K562 (cell line): ENCODE measurements around the gene DNAJC2. TPM values are rescaled to one million over a fixed set of nuclear protein-coding genes. Genes with fewer than 3 reads are reported as not detected.

ENCODE experiments used
- ARID4B ChIP-seq: sonication (generic); formaldehyde crosslinking; IDR thresholded peaks from 2 replicates; pipeline ENCODE4 v1.8.0; 2022; ENCODE audit warnings: mild to moderate bottlenecking, missing genetic modification reagents
- CBFA2T2 ChIP-seq: fragments of 450-650 bp; conservative IDR thresholded peaks from 2 replicates; pipeline ENCODE4 v1.6.1; 2017; ENCODE audit warnings: mild to moderate bottlenecking
- CHD7 ChIP-seq: fragments of 200-600 bp; sonication (generic); IDR thresholded peaks from one replicate; pipeline ENCODE4 v1.6.1; 2012; ENCODE audit warnings: mild to moderate bottlenecking, low read depth, low read length, inconsistent platforms
- FOSL1 ChIP-seq: fragments of 200-800 bp; sonication (Bioruptor generic); conservative IDR thresholded peaks from 2 replicates; pipeline ENCODE4 v1.6.1; 2016; ENCODE audit warnings: missing genetic modification characterization, missing compliant biosample characterization
- NCOA4 ChIP-seq: fragments of 450-650 bp; IDR thresholded peaks from 2 replicates; pipeline ENCODE4 v1.6.1; 2018; ENCODE audit warnings: mild to moderate bottlenecking; ENCODE audit not compliant: partially characterized antibody
- PRMT5 ChIP-seq: sonication (generic); formaldehyde crosslinking; IDR thresholded peaks from 2 replicates; pipeline ENCODE4 v1.5.0; 2020; ENCODE audit warnings: missing genetic modification reagents
- SRSF1 ChIP-seq: fragments of 200-400 bp; formaldehyde crosslinking; IDR thresholded peaks from 2 replicates; pipeline ENCODE4 v1.6.1; 2017; ENCODE audit warnings: mild to moderate bottlenecking, low read depth, low read length, moderate library complexity
- ZNF583 ChIP-seq: fragments of 250-450 bp; sonication (Bioruptor Pico); IDR thresholded peaks from 2 replicates; pipeline ENCODE4 v1.4.0; 2020
- polyA plus RNA-seq, 8 experiments: library from polyadenylated mRNA; depleted of rRNA in 4 of 8; stranded (reverse) in 5 of 8; unstranded in 3 of 8; fragments of >200 nt; fragmentation: Nextera tagmentation in 2 of 8; fragmentation: Illumina TruSeq in 1 of 8; extraction: Ambion mirVana in 2 of 8; extraction: Trizol in 1 of 8; gene quantifications; 2 replicates each; pipeline versions ENCODE4 v1.2.1 to v1.2.3, GENCODE V29; 2011 to 2014; ENCODE audit warnings: inconsistent platforms in 1 of 8, missing spikeins in 1 of 8
- total RNA-seq, 7 experiments: library from RNA; depleted of rRNA in 6 of 7; stranded (reverse); fragments of >200 nt in 6 of 7; fragmentation: Illumina TruSeq in 2 of 7; extraction: Trizol in 2 of 7; gene quantifications; 2 replicates each; pipeline versions ENCODE4 v1.2.1 to v1.2.3, GENCODE V29; 2011 to 2021; ENCODE audit warnings: low replicate concordance in 1 of 7

The DNAJC2 gene
- total and polyA plus RNA-seq, 9 of the 15 experiments (the other 6 are each of a cell fraction or from before 2014, with no cell fraction given): 40.2 to 157 (median 92.1) TPM

- TF ChIP-seq ARID4B (CRISPR knock-in tag) (peak; percentile 88), SRSF1 (no peak), NCOA4 (no peak), ZNF583 (CRISPR knock-in tag) (no peak), CBFA2T2 (no peak; the same call in 1 of the 2 replicates), CHD7 (no peak), PRMT5 (CRISPR knock-in tag) (no peak), FOSL1 (tag) (0 out of 2 replicates have a peak, but pooled peaks have one; percentile 17)
Observed at GRCh38 chr7:103347507-103348267, 3.1 kb upstream of the DNAJC2 start, which contains the start of gene PSMC2 (continued).
